HepG2 (cell line): Measurements from ENCODE around the gene CLDN7.

Source experiments
- BORCS8-MEF2B ChIP-seq: sonication (generic); formaldehyde crosslinking; IDR thresholded peaks from 2 replicates; pipeline ENCODE4 v1.8.0; 2022; ENCODE audit warnings: mild to moderate bottlenecking, missing genetic modification reagents
- EP300 ChIP-seq, 3 experiments: sonication (generic) in 1 of 3; formaldehyde crosslinking in 1 of 3; IDR thresholded peaks; 2 replicates each; pipeline versions ENCODE4 v1.5.1 to v1.6.1; 2011 to 2020; ENCODE audit warnings: low read depth in 2 of 3, low read length in 2 of 3, borderline replicate concordance in 1 of 3, improper control_type of control experiment in 1 of 3, mild to moderate bottlenecking in 1 of 3, missing genetic modification reagents in 1 of 3, moderate library complexity in 1 of 3
- MYNN ChIP-seq: sonication (generic); formaldehyde crosslinking; IDR thresholded peaks from 2 replicates; pipeline ENCODE4 v1.4.0; 2020; ENCODE audit warnings: mild to moderate bottlenecking, low read depth, missing genetic modification reagents
- NKX3-1 ChIP-seq: sonication (generic); formaldehyde crosslinking; IDR thresholded peaks from 2 replicates; pipeline ENCODE4 v1.5.0; 2020; ENCODE audit warnings: missing genetic modification reagents
- NR3C1 ChIP-seq: sonication (generic); formaldehyde crosslinking; IDR thresholded peaks from 2 replicates; pipeline ENCODE4 v1.4.0; 2020; ENCODE audit warnings: missing genetic modification reagents
- POLR2A ChIP-seq, 2 experiments: IDR thresholded peaks; 2 replicates each; pipeline ENCODE4 v1.6.1; 2011; ENCODE audit warnings: low read depth in 2 of 2, low read length in 2 of 2, mild to moderate bottlenecking in 1 of 2, moderate library complexity in 1 of 2; ENCODE audit not compliant: insufficient read depth in 1 of 2
- SRY ChIP-seq: sonication (generic); formaldehyde crosslinking; IDR thresholded peaks from 2 replicates; pipeline ENCODE4 v1.8.0; 2022; ENCODE audit warnings: mild to moderate bottlenecking, missing genetic modification reagents
- TAF1 ChIP-seq: sonication (generic); formaldehyde crosslinking; IDR thresholded peaks from 2 replicates; pipeline ENCODE4 v1.4.0; 2020; ENCODE audit warnings: missing genetic modification reagents
- TP53 ChIP-seq: sonication (generic); formaldehyde crosslinking; conservative IDR thresholded peaks from 2 replicates; pipeline ENCODE4 v1.4.0; 2020; ENCODE audit warnings: missing genetic modification reagents
- ZNF564 ChIP-seq: sonication (generic); formaldehyde crosslinking; IDR thresholded peaks from 2 replicates; pipeline ENCODE4 v1.8.1; 2023; ENCODE audit warnings: mild to moderate bottlenecking, missing genetic modification reagents
- TF ChIP-seq, protein P1 (sequence below): sonication (generic); formaldehyde crosslinking; IDR thresholded peaks from 2 replicates; pipeline ENCODE4 v1.9.0; 2021; ENCODE audit warnings: missing genetic modification reagents, borderline replicate concordance
- TF ChIP-seq, protein P2 (sequence below): IDR thresholded peaks from 2 replicates; pipeline ENCODE4 v1.6.1; 2016; ENCODE audit warnings: low read depth, control low read depth
- TF ChIP-seq, protein P3 (sequence below): sonication (generic); formaldehyde crosslinking; IDR thresholded peaks from 2 replicates; pipeline ENCODE4 v1.4.0; 2020; ENCODE audit warnings: missing genetic modification reagents, borderline replicate concordance
- TF ChIP-seq, protein P4 (sequence below): sonication (generic); formaldehyde crosslinking; IDR thresholded peaks from 2 replicates; pipeline ENCODE4 v1.4.0; 2020; ENCODE audit warnings: missing genetic modification reagents, mild to moderate bottlenecking, borderline replicate concordance

DNA sequence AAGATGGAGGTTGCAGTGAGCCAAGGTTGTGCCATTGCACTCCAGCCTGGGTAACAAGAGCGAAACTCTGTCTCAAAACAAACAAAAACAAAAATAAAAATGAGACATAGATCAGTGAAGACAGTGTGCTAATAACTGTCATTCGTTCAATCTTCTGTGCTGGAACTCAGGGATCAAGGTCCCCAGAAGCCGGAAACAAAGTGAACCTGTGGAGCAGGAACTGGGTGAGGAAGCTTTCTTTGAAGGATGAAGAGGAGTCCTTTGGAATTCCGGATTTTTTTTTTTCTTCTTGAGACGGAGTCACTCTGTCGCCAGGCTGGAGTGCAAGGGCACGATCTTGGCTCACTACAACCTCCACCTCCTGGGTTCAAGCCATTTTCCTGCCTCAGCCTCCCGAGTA, 17.2 kb upstream of the CLDN7 start:
- TF ChIP-seq BORCS8-MEF2B (CRISPR knock-in tag) (no peak), NR3C1 (CRISPR knock-in tag) (no peak), TP53 (CRISPR knock-in tag) (no peak), POLR2A (IDR thresholded peaks at IDR 0.05; ENCODE audit: insufficient read depth in 1 of 2, low read depth in 2 of 2, low read length in 2 of 2) (no peak), NKX3-1 (no peak), MYNN (CRISPR knock-in tag) (no peak), ZNF564 (no peak), EP300 (IDR thresholded peaks at IDR 0.05; ENCODE audit: low read depth in 2 of 2, low read length in 2 of 2) (no peak), EP300 (CRISPR knock-in tag; IDR thresholded peaks at IDR 0.05; ENCODE audit: borderline replicate concordance) (no peak), SRY (CRISPR knock-in tag) (no peak), TAF1 (CRISPR knock-in tag) (no peak)
- TF ChIP-seq, protein P1, sequence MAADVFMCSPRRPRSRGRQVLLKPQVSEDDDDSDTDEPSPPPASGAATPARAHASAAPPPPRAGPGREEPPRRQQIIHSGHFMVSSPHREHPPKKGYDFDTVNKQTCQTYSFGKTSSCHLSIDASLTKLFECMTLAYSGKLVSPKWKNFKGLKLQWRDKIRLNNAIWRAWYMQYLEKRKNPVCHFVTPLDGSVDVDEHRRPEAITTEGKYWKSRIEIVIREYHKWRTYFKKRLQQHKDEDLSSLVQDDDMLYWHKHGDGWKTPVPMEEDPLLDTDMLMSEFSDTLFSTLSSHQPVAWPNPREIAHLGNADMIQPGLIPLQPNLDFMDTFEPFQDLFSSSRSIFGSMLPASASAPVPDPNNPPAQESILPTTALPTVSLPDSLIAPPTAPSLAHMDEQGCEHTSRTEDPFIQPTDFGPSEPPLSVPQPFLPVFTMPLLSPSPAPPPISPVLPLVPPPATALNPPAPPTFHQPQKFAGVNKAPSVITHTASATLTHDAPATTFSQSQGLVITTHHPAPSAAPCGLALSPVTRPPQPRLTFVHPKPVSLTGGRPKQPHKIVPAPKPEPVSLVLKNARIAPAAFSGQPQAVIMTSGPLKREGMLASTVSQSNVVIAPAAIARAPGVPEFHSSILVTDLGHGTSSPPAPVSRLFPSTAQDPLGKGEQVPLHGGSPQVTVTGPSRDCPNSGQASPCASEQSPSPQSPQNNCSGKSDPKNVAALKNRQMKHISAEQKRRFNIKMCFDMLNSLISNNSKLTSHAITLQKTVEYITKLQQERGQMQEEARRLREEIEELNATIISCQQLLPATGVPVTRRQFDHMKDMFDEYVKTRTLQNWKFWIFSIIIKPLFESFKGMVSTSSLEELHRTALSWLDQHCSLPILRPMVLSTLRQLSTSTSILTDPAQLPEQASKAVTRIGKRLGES (CRISPR knock-in tag): no peak
- TF ChIP-seq, protein P2, sequence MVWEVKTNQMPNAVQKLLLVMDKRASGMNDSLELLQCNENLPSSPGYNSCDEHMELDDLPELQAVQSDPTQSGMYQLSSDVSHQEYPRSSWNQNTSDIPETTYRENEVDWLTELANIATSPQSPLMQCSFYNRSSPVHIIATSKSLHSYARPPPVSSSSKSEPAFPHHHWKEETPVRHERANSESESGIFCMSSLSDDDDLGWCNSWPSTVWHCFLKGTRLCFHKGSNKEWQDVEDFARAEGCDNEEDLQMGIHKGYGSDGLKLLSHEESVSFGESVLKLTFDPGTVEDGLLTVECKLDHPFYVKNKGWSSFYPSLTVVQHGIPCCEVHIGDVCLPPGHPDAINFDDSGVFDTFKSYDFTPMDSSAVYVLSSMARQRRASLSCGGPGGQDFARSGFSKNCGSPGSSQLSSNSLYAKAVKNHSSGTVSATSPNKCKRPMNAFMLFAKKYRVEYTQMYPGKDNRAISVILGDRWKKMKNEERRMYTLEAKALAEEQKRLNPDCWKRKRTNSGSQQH (CRISPR knock-in tag): no peak
- TF ChIP-seq, protein P3, sequence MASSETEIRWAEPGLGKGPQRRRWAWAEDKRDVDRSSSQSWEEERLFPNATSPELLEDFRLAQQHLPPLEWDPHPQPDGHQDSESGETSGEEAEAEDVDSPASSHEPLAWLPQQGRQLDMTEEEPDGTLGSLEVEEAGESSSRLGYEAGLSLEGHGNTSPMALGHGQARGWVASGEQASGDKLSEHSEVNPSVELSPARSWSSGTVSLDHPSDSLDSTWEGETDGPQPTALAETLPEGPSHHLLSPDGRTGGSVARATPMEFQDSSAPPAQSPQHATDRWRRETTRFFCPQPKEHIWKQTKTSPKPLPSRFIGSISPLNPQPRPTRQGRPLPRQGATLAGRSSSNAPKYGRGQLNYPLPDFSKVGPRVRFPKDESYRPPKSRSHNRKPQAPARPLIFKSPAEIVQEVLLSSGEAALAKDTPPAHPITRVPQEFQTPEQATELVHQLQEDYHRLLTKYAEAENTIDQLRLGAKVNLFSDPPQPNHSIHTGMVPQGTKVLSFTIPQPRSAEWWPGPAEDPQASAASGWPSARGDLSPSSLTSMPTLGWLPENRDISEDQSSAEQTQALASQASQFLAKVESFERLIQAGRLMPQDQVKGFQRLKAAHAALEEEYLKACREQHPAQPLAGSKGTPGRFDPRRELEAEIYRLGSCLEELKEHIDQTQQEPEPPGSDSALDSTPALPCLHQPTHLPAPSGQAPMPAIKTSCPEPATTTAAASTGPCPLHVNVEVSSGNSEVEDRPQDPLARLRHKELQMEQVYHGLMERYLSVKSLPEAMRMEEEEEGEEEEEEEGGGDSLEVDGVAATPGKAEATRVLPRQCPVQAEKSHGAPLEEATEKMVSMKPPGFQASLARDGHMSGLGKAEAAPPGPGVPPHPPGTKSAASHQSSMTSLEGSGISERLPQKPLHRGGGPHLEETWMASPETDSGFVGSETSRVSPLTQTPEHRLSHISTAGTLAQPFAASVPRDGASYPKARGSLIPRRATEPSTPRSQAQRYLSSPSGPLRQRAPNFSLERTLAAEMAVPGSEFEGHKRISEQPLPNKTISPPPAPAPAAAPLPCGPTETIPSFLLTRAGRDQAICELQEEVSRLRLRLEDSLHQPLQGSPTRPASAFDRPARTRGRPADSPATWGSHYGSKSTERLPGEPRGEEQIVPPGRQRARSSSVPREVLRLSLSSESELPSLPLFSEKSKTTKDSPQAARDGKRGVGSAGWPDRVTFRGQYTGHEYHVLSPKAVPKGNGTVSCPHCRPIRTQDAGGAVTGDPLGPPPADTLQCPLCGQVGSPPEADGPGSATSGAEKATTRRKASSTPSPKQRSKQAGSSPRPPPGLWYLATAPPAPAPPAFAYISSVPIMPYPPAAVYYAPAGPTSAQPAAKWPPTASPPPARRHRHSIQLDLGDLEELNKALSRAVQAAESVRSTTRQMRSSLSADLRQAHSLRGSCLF (CRISPR knock-in tag): no peak
- TF ChIP-seq, protein P4, sequence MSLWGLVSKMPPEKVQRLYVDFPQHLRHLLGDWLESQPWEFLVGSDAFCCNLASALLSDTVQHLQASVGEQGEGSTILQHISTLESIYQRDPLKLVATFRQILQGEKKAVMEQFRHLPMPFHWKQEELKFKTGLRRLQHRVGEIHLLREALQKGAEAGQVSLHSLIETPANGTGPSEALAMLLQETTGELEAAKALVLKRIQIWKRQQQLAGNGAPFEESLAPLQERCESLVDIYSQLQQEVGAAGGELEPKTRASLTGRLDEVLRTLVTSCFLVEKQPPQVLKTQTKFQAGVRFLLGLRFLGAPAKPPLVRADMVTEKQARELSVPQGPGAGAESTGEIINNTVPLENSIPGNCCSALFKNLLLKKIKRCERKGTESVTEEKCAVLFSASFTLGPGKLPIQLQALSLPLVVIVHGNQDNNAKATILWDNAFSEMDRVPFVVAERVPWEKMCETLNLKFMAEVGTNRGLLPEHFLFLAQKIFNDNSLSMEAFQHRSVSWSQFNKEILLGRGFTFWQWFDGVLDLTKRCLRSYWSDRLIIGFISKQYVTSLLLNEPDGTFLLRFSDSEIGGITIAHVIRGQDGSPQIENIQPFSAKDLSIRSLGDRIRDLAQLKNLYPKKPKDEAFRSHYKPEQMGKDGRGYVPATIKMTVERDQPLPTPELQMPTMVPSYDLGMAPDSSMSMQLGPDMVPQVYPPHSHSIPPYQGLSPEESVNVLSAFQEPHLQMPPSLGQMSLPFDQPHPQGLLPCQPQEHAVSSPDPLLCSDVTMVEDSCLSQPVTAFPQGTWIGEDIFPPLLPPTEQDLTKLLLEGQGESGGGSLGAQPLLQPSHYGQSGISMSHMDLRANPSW: no peak
